GM21529 (cell line): ENCODE results near the gene TSSK3.
"Not testable (repeated sequence)": the region's sequence is repeated elsewhere in the genome, so short reads cannot be mapped to it uniquely, and the experiment has no call there.

ENCODE experiments used
- ATAC-seq: cut with Tn5 transposase; IDR thresholded peaks from one replicate; pipeline ENCODE4 v1.9.1; 2021; ENCODE audit not compliant: unreplicated experiment

The TSSK3 gene

GRCh38 chr1:32338637-32339145 lies 23.6 kb upstream of the TSSK3 start:
- no peak for ATAC-seq

GRCh38 chr1:32339363-32339978 lies 22.9 kb upstream of the TSSK3 start:
- ATAC-seq, result no peak

- ATAC-seq, result no peak
Measured at GRCh38 chr1:32341186-32341757, 21.1 kb upstream of the TSSK3 start.

- no peak for ATAC-seq
Measured at GRCh38 chr1:32341971-32342370, 20.4 kb upstream of the TSSK3 start.

- no peak for ATAC-seq
Measured at GRCh38 chr1:32342704-32343103, 19.6 kb upstream of the TSSK3 start.

- no peak for ATAC-seq
Measured at GRCh38 chr1:32345289-32345827, 17.0 kb upstream of the TSSK3 start.

GRCh38 chr1:32346532-32347157 lies 15.7 kb upstream of the TSSK3 start:
- no peak for ATAC-seq

- no peak for ATAC-seq
Measured at GRCh38 chr1:32349211-32349708, 13.1 kb upstream of the TSSK3 start.

- ATAC-seq, result peak; percentile 44
Measured at GRCh38 chr1:32350785-32351398, 11.4 kb upstream of the TSSK3 start.

GRCh38 chr1:32351399-32352238 lies 10.7 kb upstream of the TSSK3 start:
- peak; percentile 79 for ATAC-seq

- ATAC-seq, result no peak
Measured at GRCh38 chr1:32352239-32352745, 10.0 kb upstream of the TSSK3 start.

- ATAC-seq, result no peak
Measured at GRCh38 chr1:32352831-32353383, 9.4 kb upstream of the TSSK3 start.

GRCh38 chr1:32353431-32353830 lies 8.9 kb upstream of the TSSK3 start:
- no peak for ATAC-seq

GRCh38 chr1:32353886-32354570 lies 8.3 kb upstream of the TSSK3 start:
- no peak for ATAC-seq

- ATAC-seq, result not testable (repeated sequence)
Measured at GRCh38 chr1:32355778-32356177, 6.6 kb upstream of the TSSK3 start.

GRCh38 chr1:32356478-32356877 lies 5.9 kb upstream of the TSSK3 start:
- no peak for ATAC-seq

- no peak for ATAC-seq
Measured at GRCh38 chr1:32357614-32358013, 4.7 kb upstream of the TSSK3 start.

GRCh38 chr1:32358435-32358834 lies 3.9 kb upstream of the TSSK3 start:
- no peak for ATAC-seq

GRCh38 chr1:32361308-32361673 lies 1.0 kb upstream of the TSSK3 start:
- no peak for ATAC-seq
